Panc1 (cell line): Measurements from ENCODE around the gene GOLGA8B.

Experiments used
- CTCF ChIP-seq: fragments of 450-650 bp; IDR thresholded peaks from 2 replicates; pipeline ENCODE4 v1.5.1; 2017; ENCODE audit warnings: mild to moderate bottlenecking
- POLR2AphosphoS5 ChIP-seq: IDR thresholded peaks from 2 replicates; pipeline ENCODE4 v1.6.1; 2012; ENCODE audit warnings: mild to moderate bottlenecking, low read depth, low read length, moderate library complexity
- REST ChIP-seq, 2 experiments: IDR thresholded peaks; 2 replicates each; pipeline ENCODE4 v1.6.1; 2011 to 2012; ENCODE audit warnings: low read depth in 2 of 2, control low read depth in 1 of 2, low read length in 1 of 2, mild to moderate bottlenecking in 1 of 2, moderate library complexity in 1 of 2; ENCODE audit not compliant: insufficient read depth in 1 of 2
- SIN3A ChIP-seq: IDR thresholded peaks from 2 replicates; pipeline ENCODE4 v1.6.1; 2012; ENCODE audit warnings: low read depth, mild to moderate bottlenecking, low read length, moderate library complexity, borderline replicate concordance; ENCODE audit not compliant: insufficient read depth
- TCF7L2 ChIP-seq: IDR thresholded peaks from 2 replicates; pipeline ENCODE4 v1.6.1; 2011; ENCODE audit warnings: mild to moderate bottlenecking, low read depth, low read length, inconsistent platforms

- no peak for TF ChIP-seq CTCF
- TF ChIP-seq POLR2AphosphoS5 = no peak
- no peak for TF ChIP-seq REST (IDR thresholded peaks at IDR 0.05; ENCODE audit: insufficient read depth in 1 of 2, low read depth in 2 of 2, low read length in 1 of 2)
- TF ChIP-seq SIN3A = no peak
- no peak for TF ChIP-seq TCF7L2
These were observed 848 bp upstream of the GOLGA8B start for GRCh38 chr15:34584330-34584668.
